Smooth muscle cell of the brain vasculature (primary cell): ENCODE data around the gene MED16.
"Not testable (repeated sequence)": the region's sequence is repeated elsewhere in the genome, so short reads cannot be mapped to it uniquely, and the experiment has no call there.

ENCODE experiments used
- DNase-seq: peaks from one replicate; pipeline ENCODE4 v3.0.0-alpha.2; 2012; ENCODE audit warnings: low read depth, low spot score

MED16 gene

GRCh38 chr19:911197-912033, 18.4 kb upstream of the MED16 start:
- DNase-seq: no peak

- DNase-seq: no peak
These were observed 14.3 kb upstream of the MED16 start for GRCh38 chr19:907183-907853.

- no peak for DNase-seq
These were observed 13.5 kb upstream of the MED16 start for GRCh38 chr19:906480-906879.

GRCh38 chr19:904545-904944, 11.6 kb upstream of the MED16 start:
- DNase-seq: no peak

- DNase-seq: no peak
These were observed 10.3 kb upstream of the MED16 start for GRCh38 chr19:903266-903797.

GRCh38 chr19:902446-903226, 9.6 kb upstream of the MED16 start:
- DNase-seq: no peak

- no peak for DNase-seq
These were observed 9.0 kb upstream of the MED16 start for GRCh38 chr19:902093-902370.

- no peak for DNase-seq
These were observed 8.5 kb upstream of the MED16 start for GRCh38 chr19:901216-902092.

- no peak for DNase-seq
These were observed 7.5 kb upstream of the MED16 start for GRCh38 chr19:900302-901111.

GRCh38 chr19:900043-900301, 7.0 kb upstream of the MED16 start:
- no peak for DNase-seq

GRCh38 chr19:899336-900042, 6.5 kb upstream of the MED16 start:
- DNase-seq: no peak

- no peak for DNase-seq
These were observed 5.7 kb upstream of the MED16 start for GRCh38 chr19:898663-899062.

- DNase-seq: no peak
These were observed 4.6 kb upstream of the MED16 start for GRCh38 chr19:897442-898039.

GRCh38 chr19:896999-897398, 4.0 kb upstream of the MED16 start:
- DNase-seq: no peak

- no peak for DNase-seq
These were observed 3.4 kb upstream of the MED16 start for GRCh38 chr19:896434-896833.

GRCh38 chr19:892243-892893, 619 bp downstream of the MED16 start:
- DNase-seq: no peak

- DNase-seq: not testable (repeated sequence)
These were observed 1.4 kb downstream of the MED16 start for GRCh38 chr19:891421-892200.

- no peak for DNase-seq
These were observed 2.2 kb downstream of the MED16 start for GRCh38 chr19:890831-891230.
